ENCODE measurements around the gene MACROD2.

GRCh38 chr20:13996265-13996664 lies 949 bp downstream of the MACROD2 start:
- TF ChIP-seq CTCF (IDR thresholded peaks at IDR 0.05), result no peak
- no peak for TF ChIP-seq EZH2 (IDR thresholded peaks at IDR 0.05; ENCODE audit: borderline replicate concordance, insufficient read depth, low read depth, low read length, poor library complexity, severe bottlenecking)
